OCI-LY7 (cell line): ENCODE data around the gene GRID1. TPM values are rescaled to one million over a fixed set of nuclear protein-coding genes. Genes with fewer than 3 reads are reported as not detected.

Source experiments
- BruUV-seq: library from RNA; stranded (reverse); fragments of 400-500 nt; replicated peaks from 2 replicates; lab custom pipeline; 2021; lab: Mats Ljungman, UMichigan
- CTCF ChIA-PET: fragments of 300-600 bp; sonication (Branson Sonifier 250); formaldehyde crosslinking; loops from one replicate; lab custom pipeline; 2022; ENCODE audit warnings: antibody characterized with exemption; ENCODE audit not compliant: unreplicated experiment; lab: Charles Lee
- POLR2A ChIA-PET: fragments of 300-600 bp; sonication (Branson Sonifier 250); formaldehyde crosslinking; loops from one replicate; lab custom pipeline; 2022; ENCODE audit warnings: antibody characterized with exemption; lab: Charles Lee
- DNase-seq: peaks from one replicate; pipeline ENCODE4 v3.0.0-alpha.2; 2015; ENCODE audit warnings: low spot score
- H2AFZ ChIP-seq: fragments of 200-600 bp; sonication (generic), shearing (Covaris generic); 2 replicates; pipeline ENCODE4 v1.6.1; 2014; ENCODE audit warnings: mild to moderate bottlenecking, antibody characterized with exemption, low read length, moderate library complexity
- H3K27ac ChIP-seq: fragments of 200-600 bp; sonication (generic); 2 replicates; pipeline ENCODE4 v1.5.1; 2014; ENCODE audit warnings: mixed run types, low read depth, mild to moderate bottlenecking, moderate library complexity, low read length, inconsistent platforms; ENCODE audit not compliant: poor library complexity, severe bottlenecking
- H3K36me3 ChIP-seq: fragments of 200-600 bp; sonication (generic); 2 replicates; pipeline ENCODE4 v1.6.1; 2014; ENCODE audit warnings: mild to moderate bottlenecking, antibody characterized with exemption, low read length, moderate library complexity, mixed read lengths; ENCODE audit not compliant: insufficient read depth
- H3K4me1 ChIP-seq: fragments of 200-600 bp; sonication (generic); 2 replicates; pipeline ENCODE4 v1.5.1; 2014; ENCODE audit warnings: mild to moderate bottlenecking, low read length; ENCODE audit not compliant: insufficient read depth, poor library complexity, severe bottlenecking
- H3K4me2 ChIP-seq: fragments of 200-600 bp; sonication (generic); 2 replicates; pipeline ENCODE4 v1.6.1; 2014; ENCODE audit warnings: mild to moderate bottlenecking, low read length
- H3K4me3 ChIP-seq: fragments of 200-600 bp; sonication (generic); 2 replicates; pipeline ENCODE4 v1.5.1; 2014; ENCODE audit warnings: mild to moderate bottlenecking, low read depth, low read length; ENCODE audit not compliant: poor library complexity, severe bottlenecking
- H3K79me2 ChIP-seq: fragments of 200-600 bp; sonication (generic); 2 replicates; pipeline ENCODE4 v1.6.1; 2016; ENCODE audit warnings: low read depth, mild to moderate bottlenecking, low read length, moderate library complexity, mixed read lengths; ENCODE audit not compliant: insufficient read depth
- H3K9me2 ChIP-seq: fragments of 200-600 bp; sonication (generic); 2 replicates; pipeline ENCODE4 v1.6.1; 2016; ENCODE audit warnings: mild to moderate bottlenecking, low read length, mixed read lengths; ENCODE audit not compliant: insufficient read depth
- H3K9me3 ChIP-seq: fragments of 200-600 bp; sonication (generic); 2 replicates; pipeline ENCODE4 v1.6.1; 2014; ENCODE audit warnings: mild to moderate bottlenecking, mixed run types, low read length, mixed read lengths
- H4K20me1 ChIP-seq: fragments of 200-600 bp; sonication (generic); 2 replicates; pipeline ENCODE4 v1.6.1; 2014; ENCODE audit warnings: mild to moderate bottlenecking, antibody characterized with exemption, low read length, moderate library complexity, mixed read lengths; ENCODE audit not compliant: insufficient read depth
- CTCF ChIP-seq: fragments of 200-600 bp; sonication (generic); conservative IDR thresholded peaks from 2 replicates; pipeline ENCODE4 v1.5.1; 2014; ENCODE audit warnings: mild to moderate bottlenecking, antibody characterized with exemption, low read length, moderate library complexity, mixed read lengths
- EZH2phosphoT487 ChIP-seq: fragments of 200-600 bp; sonication (generic); IDR thresholded peaks from 2 replicates; pipeline ENCODE4 v1.6.1; 2018; ENCODE audit warnings: low read depth, borderline replicate concordance, mild to moderate bottlenecking, mixed run types, antibody characterized with exemption, low read length, moderate library complexity, mixed read lengths
- intact Hi-C: fragments of 100-400 bp; cut with micrococcal nuclease; formaldehyde crosslinking; loops from one replicate; pipeline ENCODE4 v1.10.0; 2022; ENCODE audit not compliant: unreplicated experiment
- total RNA-seq, 2 experiments: library from RNA; depleted of rRNA in 1 of 2; stranded (reverse); fragments of >200 nt in 1 of 2; shearing (Covaris generic) in 1 of 2; gene quantifications; 2 replicates each; pipeline ENCODE4 v1.2.3, GENCODE V29; 2014 to 2022

Gene GRID1
- total RNA-seq, 2 experiments from 2014 or later: 1.6 to 3.7 TPM

DNA sequence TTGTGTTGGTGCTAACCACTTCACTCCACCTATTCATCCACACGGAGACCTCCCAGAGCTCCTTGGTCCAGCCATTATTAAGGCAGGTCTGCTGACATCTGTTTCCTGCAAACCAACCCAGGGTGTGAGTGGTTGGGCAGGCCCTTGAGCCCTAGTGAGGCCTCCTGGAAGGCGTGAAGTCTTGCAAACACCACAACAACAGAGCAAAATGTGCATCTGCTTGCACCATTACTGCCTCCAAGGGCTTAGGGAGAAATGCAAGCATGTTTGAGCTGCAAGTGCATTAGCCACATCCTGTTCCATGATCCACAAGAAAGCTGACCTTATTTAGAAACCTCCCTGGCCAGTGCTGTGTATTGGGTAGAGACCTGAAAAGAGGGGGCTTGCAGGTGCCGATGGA is 325.5 kb downstream of the GRID1 start:
- CTCF ChIA-PET: no interaction called here
- no TSS peak for BruUV-seq

GRCh38 chr10:86038371-86038770 is 328.2 kb downstream of the GRID1 start:
- Histone ChIP-seq H2AFZ (no peak overlapping the region), H3K4me1 (no peaks in the 10 kb centered on the region), H4K20me1 (no peaks in the 10 kb centered on the region), H3K9me3 (no peaks in the 10 kb centered on the region), H3K9me2 (no peaks in the 10 kb centered on the region), H3K27ac (no peak overlapping the region), H3K4me3 (no peak overlapping the region), H3K79me2 (no peaks in the 10 kb centered on the region), H3K4me2 (no peak overlapping the region), H3K36me3 (no peaks in the 10 kb centered on the region)
- no peak for DNase-seq
- intact Hi-C loops: no loop called here
- BruUV-seq: no TSS peak
- POLR2A ChIA-PET: no interaction called here
- CTCF ChIA-PET: no interaction called here
- TF ChIP-seq CTCF (no peak), EZH2phosphoT487 (no peak)

More for the DNA sequence above, 325.5 kb downstream of the GRID1 start:
- H3K9me3 ChIP-seq: no peaks in the 10 kb centered on the region
- H3K4me3 ChIP-seq: no peak overlapping the region
- TF ChIP-seq EZH2phosphoT487 (no peak), CTCF (no peak)
- H3K27ac ChIP-seq: no peak overlapping the region
- H3K4me1 ChIP-seq: no peaks in the 10 kb centered on the region
- intact Hi-C loops: no loop called here
- H3K9me2 ChIP-seq: no peaks in the 10 kb centered on the region
- no peaks in the 10 kb centered on the region for H4K20me1 ChIP-seq
- no peaks in the 10 kb centered on the region for H3K79me2 ChIP-seq
- no peak overlapping the region for H3K4me2 ChIP-seq
- no peak for DNase-seq
- POLR2A ChIA-PET: no interaction called here
- H2AFZ ChIP-seq: no peak overlapping the region
- H3K36me3 ChIP-seq: no peaks in the 10 kb centered on the region

GRCh38 chr10:86037096-86037495 is 329.5 kb downstream of the GRID1 start:
- no peaks in the 10 kb centered on the region for H4K20me1 ChIP-seq
- CTCF ChIA-PET: no interaction called here
- no peak overlapping the region for H3K4me3 ChIP-seq
- intact Hi-C loops: no loop called here
- POLR2A ChIA-PET: no interaction called here
- BruUV-seq: no TSS peak
- no peaks in the 10 kb centered on the region for H3K79me2 ChIP-seq
- no peaks in the 10 kb centered on the region for H3K4me1 ChIP-seq
- no peak for TF ChIP-seq CTCF
- no peak for TF ChIP-seq EZH2phosphoT487
- no peak for DNase-seq
- H3K9me3 ChIP-seq: no peaks in the 10 kb centered on the region
- no peaks in the 10 kb centered on the region for H3K9me2 ChIP-seq
- no peak overlapping the region for H2AFZ ChIP-seq
- H3K4me2 ChIP-seq: no peak overlapping the region
- no peaks in the 10 kb centered on the region for H3K36me3 ChIP-seq
- H3K27ac ChIP-seq: no peak overlapping the region
